Measurements from ENCODE around the gene LENG8. TPM values are rescaled to one million over a fixed set of nuclear protein-coding genes. Genes with fewer than 3 reads are reported as not detected.
A peak's percentile ranks its signal among the peaks of the same experiment; 100 is the strongest.

The LENG8 gene
- polyA plus RNA-seq, 3 donors = 3.6 to 341 (median 5.8) TPM

DNA sequence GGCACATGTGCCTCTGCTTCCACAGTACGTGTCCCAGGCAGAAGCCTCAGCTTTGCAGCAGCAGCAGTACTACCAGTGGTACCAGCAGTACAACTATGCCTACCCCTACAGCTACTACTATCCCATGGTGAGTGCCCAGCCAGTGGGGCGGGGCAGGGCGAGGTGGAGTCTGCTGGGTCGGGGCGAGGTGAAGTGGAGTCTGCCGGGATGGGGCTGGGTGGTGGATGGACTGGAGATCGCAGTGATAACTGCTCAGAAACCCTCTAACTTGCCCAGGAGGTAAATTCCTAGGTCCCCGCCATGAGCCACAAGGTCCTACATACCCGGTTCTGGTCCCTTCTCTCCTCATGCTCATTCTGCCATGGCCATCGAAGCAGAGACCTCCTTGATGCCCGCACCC lies 3.6 kb downstream of the LENG8 start:
- Mint-ChIP-seq H3K36me3 (peaks cover 63 to 68% of the 10 kb centered on the region in 2 donors), H3K4me1 (peaks cover 29% of the 10 kb centered on the region), H3K4me3 (no peak overlapping the region), H3K27me3 (ENCODE audit: low read depth in 3 of 3) (peaks cover 0 to 2% (median 1%) of the 10 kb centered on the region in 3 donors), H3K27ac (no peak overlapping the region), H3K9me3 (peaks cover 0 to 5% (median 0%) of the 10 kb centered on the region in 7 donors)
- no peak for DNase-seq
- 99% methylated on average over 9 of the region's 11 CpGs for WGBS (ENCODE audit: insufficient coverage)
- Histone ChIP-seq H2AFZ (ENCODE audit: insufficient read depth, low read depth, low read length, poor library complexity, severe bottlenecking) (no peak overlapping the region), H3K27me3 (ENCODE audit: control insufficient read depth in 2 of 2, insufficient read depth in 2 of 2, low read length in 2 of 2) (no peaks in the 10 kb centered on the region), H4K20me1 (ENCODE audit: insufficient read depth, low read length) (peaks cover 81% of the 10 kb centered on the region), H3K79me2 (ENCODE audit: insufficient read depth, low read length) (peaks cover 90% of the 10 kb centered on the region), H3K9me3 (replicated peaks in 1 of 2; ENCODE audit: control insufficient read depth in 1 of 2, insufficient read depth in 1 of 2, low read length in 2 of 2) (no peaks in the 10 kb centered on the region), H3K36me3 (replicated peaks in 1 of 2; ENCODE audit: control insufficient read depth in 1 of 2, insufficient read depth in 2 of 2, low read length in 2 of 2) (peaks cover 61 to 64% of the 10 kb centered on the region in 2 donors), H3K27ac (ENCODE audit: low read depth in 1 of 2, low read length in 2 of 2) (no peak overlapping the region), H3K4me2 (replicated peaks; ENCODE audit: extremely low read depth, low read length, poor library complexity, severe bottlenecking) (no peak overlapping the region), H3K9ac (ENCODE audit: insufficient read depth, low read length, poor library complexity, severe bottlenecking) (no peak overlapping the region), H3K4me1 (ENCODE audit: control insufficient read depth in 1 of 2, insufficient read depth in 2 of 2, low read length in 2 of 2) (peaks cover 31 to 33% of the 10 kb centered on the region in 2 donors), H3K4me3 (replicated peaks in 1 of 3; ENCODE audit: low read depth in 2 of 3, low read length in 3 of 3) (no peak overlapping the region)
- intact Hi-C loops (cut with micrococcal nuclease) = no loop called here
- TF ChIP-seq, protein P1, sequence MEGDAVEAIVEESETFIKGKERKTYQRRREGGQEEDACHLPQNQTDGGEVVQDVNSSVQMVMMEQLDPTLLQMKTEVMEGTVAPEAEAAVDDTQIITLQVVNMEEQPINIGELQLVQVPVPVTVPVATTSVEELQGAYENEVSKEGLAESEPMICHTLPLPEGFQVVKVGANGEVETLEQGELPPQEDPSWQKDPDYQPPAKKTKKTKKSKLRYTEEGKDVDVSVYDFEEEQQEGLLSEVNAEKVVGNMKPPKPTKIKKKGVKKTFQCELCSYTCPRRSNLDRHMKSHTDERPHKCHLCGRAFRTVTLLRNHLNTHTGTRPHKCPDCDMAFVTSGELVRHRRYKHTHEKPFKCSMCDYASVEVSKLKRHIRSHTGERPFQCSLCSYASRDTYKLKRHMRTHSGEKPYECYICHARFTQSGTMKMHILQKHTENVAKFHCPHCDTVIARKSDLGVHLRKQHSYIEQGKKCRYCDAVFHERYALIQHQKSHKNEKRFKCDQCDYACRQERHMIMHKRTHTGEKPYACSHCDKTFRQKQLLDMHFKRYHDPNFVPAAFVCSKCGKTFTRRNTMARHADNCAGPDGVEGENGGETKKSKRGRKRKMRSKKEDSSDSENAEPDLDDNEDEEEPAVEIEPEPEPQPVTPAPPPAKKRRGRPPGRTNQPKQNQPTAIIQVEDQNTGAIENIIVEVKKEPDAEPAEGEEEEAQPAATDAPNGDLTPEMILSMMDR (IDR thresholded peaks at IDR 0.05) = no peak

DNA sequence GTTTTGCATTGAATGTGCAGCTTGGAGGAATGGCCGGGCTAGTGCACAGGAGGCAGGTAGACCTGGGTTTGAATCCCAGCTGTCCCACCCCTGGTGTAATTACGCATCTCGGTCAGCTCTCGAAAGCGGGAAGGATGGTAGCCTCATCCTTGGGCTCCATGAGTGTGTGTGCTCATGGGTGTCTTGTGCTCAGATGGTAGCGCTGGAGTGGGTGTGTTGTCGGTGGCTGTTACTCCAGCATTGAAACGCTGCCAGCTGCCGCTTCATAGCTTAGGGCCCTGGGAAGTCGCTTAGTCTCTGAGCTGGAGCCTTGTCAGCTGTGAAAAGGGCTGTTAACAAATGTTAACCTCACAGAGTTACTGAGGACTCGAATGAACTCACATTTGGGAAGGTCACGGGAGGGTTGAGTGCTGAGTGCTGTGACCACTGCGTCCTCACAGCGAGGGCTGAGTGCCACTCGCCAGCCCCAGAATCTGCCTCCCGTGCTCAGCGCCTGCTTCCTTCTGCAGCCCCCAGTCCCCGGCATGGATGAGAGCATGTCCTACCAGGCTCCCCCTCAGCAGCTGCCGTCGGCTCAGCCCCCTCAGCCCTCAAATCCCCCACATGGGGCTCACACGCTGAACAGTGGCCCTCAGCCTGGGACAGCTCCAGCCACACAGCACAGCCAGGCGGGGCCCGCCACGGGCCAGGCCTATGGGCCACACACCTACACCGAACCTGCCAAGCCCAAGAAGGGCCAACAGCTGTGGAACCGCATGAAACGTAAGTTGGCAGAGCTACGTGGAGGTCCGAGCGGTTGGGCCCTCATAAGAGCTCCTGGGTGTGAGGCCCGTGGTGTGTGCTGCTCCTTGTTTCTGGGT lies 5.2 kb downstream of the LENG8 start:
- 98% methylated on average over 27 of the region's 31 CpGs for WGBS (ENCODE audit: insufficient coverage)

More for the DNA sequence above, 5.2 kb downstream of the LENG8 start:
- no peak overlapping the region for H2AFZ ChIP-seq (ENCODE audit: insufficient read depth, low read depth, low read length, poor library complexity, severe bottlenecking)
- H4K20me1 ChIP-seq (ENCODE audit: insufficient read depth, low read length) = peaks cover 97% of the 10 kb centered on the region
- H3K79me2 ChIP-seq (ENCODE audit: insufficient read depth, low read length) = peaks cover 93% of the 10 kb centered on the region
- H3K27me3 Mint-ChIP-seq (ENCODE audit: low read depth in 3 of 3) = peaks cover 0 to 4% (median 1%) of the 10 kb centered on the region in 3 donors
- DNase-seq = no peak
- H3K4me3 ChIP-seq (replicated peaks in 1 of 3; ENCODE audit: low read depth in 2 of 3, low read length in 3 of 3) = no peak overlapping the region
- peaks cover 26 to 27% of the 10 kb centered on the region in 2 donors for H3K4me1 ChIP-seq (ENCODE audit: control insufficient read depth in 1 of 2, insufficient read depth in 2 of 2, low read length in 2 of 2)
- no peak overlapping the region for H3K4me2 ChIP-seq (replicated peaks; ENCODE audit: extremely low read depth, low read length, poor library complexity, severe bottlenecking)
- intact Hi-C loops (cut with micrococcal nuclease) = no loop called here
- no peak overlapping the region for H3K4me3 Mint-ChIP-seq
- peaks cover 78 to 84% of the 10 kb centered on the region in 2 donors for H3K36me3 Mint-ChIP-seq
- H3K9me3 ChIP-seq (replicated peaks in 1 of 2; ENCODE audit: control insufficient read depth in 1 of 2, insufficient read depth in 1 of 2, low read length in 2 of 2) = no peaks in the 10 kb centered on the region
- no peaks in the 10 kb centered on the region for H3K27me3 ChIP-seq (ENCODE audit: control insufficient read depth in 2 of 2, insufficient read depth in 2 of 2, low read length in 2 of 2)
- H3K9ac ChIP-seq (ENCODE audit: insufficient read depth, low read length, poor library complexity, severe bottlenecking) = no peak overlapping the region
- H3K9me3 Mint-ChIP-seq = peaks cover 0 to 2% (median 0%) of the 10 kb centered on the region in 7 donors
- H3K36me3 ChIP-seq (replicated peaks in 1 of 2; ENCODE audit: control insufficient read depth in 1 of 2, insufficient read depth in 2 of 2, low read length in 2 of 2) = peaks cover 76 to 79% of the 10 kb centered on the region in 2 donors
- H3K27ac Mint-ChIP-seq = peak overlapping the region in 1 of 7 donors; percentile 57
- H3K4me1 Mint-ChIP-seq = peaks cover 24% of the 10 kb centered on the region
- H3K27ac ChIP-seq (ENCODE audit: low read depth in 1 of 2, low read length in 2 of 2) = no peak overlapping the region
- TF ChIP-seq, protein P1 (IDR thresholded peaks at IDR 0.05) = no peak

Measured in CD14-positive monocyte (primary cell).